Amygdala (tissue), 56 donors: Measurements from ENCODE around the gene RNF5.
"Not testable (repeated sequence)": the region's sequence is repeated elsewhere in the genome, so short reads cannot be mapped to it uniquely, and the experiment has no call there.

ENCODE experiments used
- DNase-seq, 56 donors: peaks; one replicate each; lab custom pipeline; 2025; lab: John Stamatoyannopoulos, UW

RNF5 gene

GRCh38 chr6:32187725-32188380, 9.6 kb downstream of the RNF5 start:
- not testable (repeated sequence) for DNase-seq

- no peak for DNase-seq
Observed at GRCh38 chr6:32188381-32189068, 10.3 kb downstream of the RNF5 start.

- DNase-seq = peak in 2 of 56 donors; percentile 34 to 48
Observed at GRCh38 chr6:32189069-32189741, 11.0 kb downstream of the RNF5 start.

GRCh38 chr6:32189742-32190053, 11.5 kb downstream of the RNF5 start:
- peak in 3 of 56 donors; percentile 63 to 83 (median 67) for DNase-seq

- peak in 55 of 56 donors; percentile 38 to 95 (median 85) for DNase-seq
Observed at GRCh38 chr6:32190054-32190851, 12.0 kb downstream of the RNF5 start, which contains the start of gene PBX2. Gene PBX2 (minus strand): TSS chr6:32190202. CDS start chr6:32189915, 287 bp downstream.

GRCh38 chr6:32190911-32191677, 12.9 kb downstream of the RNF5 start:
- DNase-seq = no peak

GRCh38 chr6:32191696-32192607, 13.7 kb downstream of the RNF5 start:
- no peak for DNase-seq

- DNase-seq = peak in 7 of 56 donors; percentile 16 to 39 (median 23)
Observed at GRCh38 chr6:32192608-32193039, 14.4 kb downstream of the RNF5 start, which contains the start of gene GPSM3. Gene GPSM3 (minus strand): TSS chr6:32192643. CDS start chr6:32192513, 130 bp downstream.

GRCh38 chr6:32193096-32193495, 14.9 kb downstream of the RNF5 start:
- DNase-seq = not testable (repeated sequence)

- DNase-seq = no peak
Observed at GRCh38 chr6:32194388-32194787, 16.2 kb downstream of the RNF5 start.

- peak in 15 of 56 donors; percentile 12 to 73 (median 55) for DNase-seq
Observed at GRCh38 chr6:32194825-32195651, 16.8 kb downstream of the RNF5 start.

- peak; percentile 91 to 100 (median 100) for DNase-seq
Observed at GRCh38 chr6:32195652-32195901, 17.4 kb downstream of the RNF5 start.

GRCh38 chr6:32195902-32196681, 17.9 kb downstream of the RNF5 start:
- DNase-seq = peak; percentile 61 to 97 (median 90)

- peak in 21 of 56 donors; percentile 23 to 78 (median 51) for DNase-seq
Observed at GRCh38 chr6:32196682-32197616, 18.7 kb downstream of the RNF5 start.

GRCh38 chr6:32198345-32198696, 20.1 kb downstream of the RNF5 start:
- DNase-seq = no peak

- DNase-seq = no peak
Observed at GRCh38 chr6:32198866-32199265, 20.7 kb downstream of the RNF5 start.
